Right lobe of liver (tissue), 6 donors: ENCODE measurements around the gene SRCAP. TPM values are rescaled to one million over a fixed set of nuclear protein-coding genes. Genes with fewer than 3 reads are reported as not detected.

Source experiments
- ATAC-seq, 4 donors: fragments of 200-7000 bp; cut with Tn5 transposase; one replicate each; pipeline ENCODE4 v1.9.1; 2020; ENCODE audit warnings: mild to moderate bottlenecking in 4 of 4, moderate library complexity in 4 of 4
- DNase-seq, 3 donors: peaks; one replicate each; pipeline ENCODE4 v3.0.0-alpha.2; 2020
- H3K27ac ChIP-seq, 3 donors: fragments of 200-600 bp; one replicate each; pipeline ENCODE4 v1.8.0; 2022
- H3K27me3 ChIP-seq, 2 donors: fragments of 200-600 bp; one replicate each; pipeline ENCODE4 v1.8.0; 2022
- H3K36me3 ChIP-seq, 4 donors: fragments of 200-600 bp; sonication (generic) in 1 of 4; one replicate each; pipeline versions ENCODE4 v1.5.1 to v1.8.0; 2017 to 2022; ENCODE audit warnings: control low read depth in 1 of 4
- H3K4me1 ChIP-seq, 4 donors: fragments of 200-600 bp; sonication (generic) in 1 of 4; one replicate each; pipeline versions ENCODE4 v1.5.1 to v1.8.0; 2017 to 2022; ENCODE audit warnings: control low read depth in 1 of 4
- H3K4me3 ChIP-seq, 3 donors: fragments of 200-600 bp; one replicate each; pipeline ENCODE4 v1.8.0; 2022
- H3K9me3 ChIP-seq, 4 donors: fragments of 200-600 bp; sonication (generic) in 1 of 4; one replicate each; pipeline versions ENCODE4 v1.5.1 to v1.8.0; 2017 to 2022; ENCODE audit warnings: control low read depth in 1 of 4
- POLR2A ChIP-seq: fragments of 450-650 bp; IDR thresholded peaks from one replicate; pipeline ENCODE4 v1.6.1; 2017; ENCODE audit warnings: antibody characterized with exemption, mild to moderate bottlenecking
- WGBS: methylation state at CpG from one replicate; pipeline ENCODE4 v1.1.6; 2018; ENCODE audit warnings: low coverage, low lambda C conversion rate; ENCODE audit not compliant: insufficient coverage; ENCODE audit errors: missing lambda C conversion rate; 5-methylcytosine and 5-hydroxymethylcytosine counted together
- intact Hi-C, 2 donors: fragments of 100-400 bp; cut with DNase I; formaldehyde crosslinking; loops; one replicate each; pipeline versions ENCODE4 v1.11.2 to v1.14.1; 2022
- total RNA-seq, 6 experiments: library from RNA; depleted of rRNA in 2 of 6; stranded (reverse); fragments of >200 nt in 2 of 6; fragmentation: NEBNext Ultra II Directional in 3 of 6; extraction: Animal tissue kit (Norgen Biotek cat#: 25700) in 3 of 6; gene quantifications; one replicate each; pipeline versions ENCODE4 v1.1.0 to v1.2.4, GENCODE V29; 2016 to 2023
- TF ChIP-seq, protein P1 (sequence below), 4 donors: fragments of 200-600 bp in 3 of 4; fragments of 450-650 bp in 1 of 4; IDR thresholded peaks; one replicate each; pipeline versions ENCODE4 v1.5.1 to v1.8.0; 2016 to 2022; ENCODE audit warnings: antibody characterized with exemption in 4 of 4, mild to moderate bottlenecking in 2 of 4
- donor health status: DM: no; HTN: yes; CAD: no.
- donor health status: DM: no; HTN: no; CAD: no.
- donor health status: DM: no; HTN: no; CAD: no.
- donor health status: DM: no; HTN: yes; CAD: no.
- donor health status: DM: no; HTN: yes; CAD: no.

The SRCAP gene
- total RNA-seq, 6 experiments from 2014 or later, result 12.1 to 31.3 (median 22.6) TPM

DNA sequence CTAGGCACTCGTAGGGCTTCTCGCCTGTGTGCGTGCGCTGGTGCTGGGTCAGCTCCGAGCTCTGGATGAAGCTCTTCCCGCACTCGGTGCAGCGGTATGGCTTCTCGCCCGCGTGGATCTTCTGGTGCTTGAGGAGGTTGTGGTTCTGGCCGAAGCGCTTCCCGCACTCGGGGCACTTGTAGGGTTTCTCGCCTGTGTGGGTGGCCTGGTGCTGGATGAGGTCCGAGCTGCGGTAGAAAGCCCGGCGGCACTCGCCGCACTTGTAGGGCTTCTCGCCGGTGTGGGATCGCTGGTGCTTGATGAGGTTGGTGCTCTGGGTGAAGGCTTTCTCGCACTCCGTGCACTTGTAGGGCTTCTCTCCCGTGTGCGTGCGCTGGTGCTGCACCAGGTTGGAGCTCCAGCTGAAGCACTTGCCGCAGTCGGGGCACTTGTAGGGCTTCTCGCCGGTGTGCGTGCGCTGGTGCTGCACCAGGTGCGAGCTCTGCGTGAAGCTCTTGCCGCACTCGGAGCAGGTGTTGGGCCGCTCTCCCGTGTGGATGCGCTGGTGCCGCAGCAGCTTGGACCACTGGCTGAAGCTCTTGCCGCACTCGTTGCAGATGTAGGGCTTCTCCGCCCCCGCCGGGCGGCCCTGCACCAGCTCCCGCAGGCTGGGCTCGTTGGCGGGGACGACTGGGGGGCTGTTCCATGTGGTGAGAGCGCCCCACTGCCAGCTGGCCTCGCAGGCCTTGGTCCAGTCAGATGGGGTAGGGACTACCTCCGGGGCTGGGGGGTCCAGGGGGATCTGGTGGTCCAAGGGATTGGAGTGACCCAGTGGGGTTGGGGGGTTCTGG is 84.5 kb downstream of the SRCAP start:
- Histone ChIP-seq H3K4me1 (peaks cover 0 to 6% (median 0%) of the 10 kb centered on the region in 4 donors), H3K27me3 (no peaks in the 10 kb centered on the region), H3K36me3 (peaks cover 0 to 16% (median 2%) of the 10 kb centered on the region in 4 donors), H3K27ac (no peak overlapping the region), H3K4me3 (no peak overlapping the region), H3K9me3 (no peaks in the 10 kb centered on the region)
- DNase-seq (no peak), ATAC-seq (no peak)
- no CpG with 5 or more reads among the region's 57 CpGs for WGBS
- no peak for TF ChIP-seq POLR2A
- TF ChIP-seq, protein P1, sequence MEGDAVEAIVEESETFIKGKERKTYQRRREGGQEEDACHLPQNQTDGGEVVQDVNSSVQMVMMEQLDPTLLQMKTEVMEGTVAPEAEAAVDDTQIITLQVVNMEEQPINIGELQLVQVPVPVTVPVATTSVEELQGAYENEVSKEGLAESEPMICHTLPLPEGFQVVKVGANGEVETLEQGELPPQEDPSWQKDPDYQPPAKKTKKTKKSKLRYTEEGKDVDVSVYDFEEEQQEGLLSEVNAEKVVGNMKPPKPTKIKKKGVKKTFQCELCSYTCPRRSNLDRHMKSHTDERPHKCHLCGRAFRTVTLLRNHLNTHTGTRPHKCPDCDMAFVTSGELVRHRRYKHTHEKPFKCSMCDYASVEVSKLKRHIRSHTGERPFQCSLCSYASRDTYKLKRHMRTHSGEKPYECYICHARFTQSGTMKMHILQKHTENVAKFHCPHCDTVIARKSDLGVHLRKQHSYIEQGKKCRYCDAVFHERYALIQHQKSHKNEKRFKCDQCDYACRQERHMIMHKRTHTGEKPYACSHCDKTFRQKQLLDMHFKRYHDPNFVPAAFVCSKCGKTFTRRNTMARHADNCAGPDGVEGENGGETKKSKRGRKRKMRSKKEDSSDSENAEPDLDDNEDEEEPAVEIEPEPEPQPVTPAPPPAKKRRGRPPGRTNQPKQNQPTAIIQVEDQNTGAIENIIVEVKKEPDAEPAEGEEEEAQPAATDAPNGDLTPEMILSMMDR (IDR thresholded peaks at IDR 0.05), result no peak
- intact Hi-C loops, result no loop called here

DNA sequence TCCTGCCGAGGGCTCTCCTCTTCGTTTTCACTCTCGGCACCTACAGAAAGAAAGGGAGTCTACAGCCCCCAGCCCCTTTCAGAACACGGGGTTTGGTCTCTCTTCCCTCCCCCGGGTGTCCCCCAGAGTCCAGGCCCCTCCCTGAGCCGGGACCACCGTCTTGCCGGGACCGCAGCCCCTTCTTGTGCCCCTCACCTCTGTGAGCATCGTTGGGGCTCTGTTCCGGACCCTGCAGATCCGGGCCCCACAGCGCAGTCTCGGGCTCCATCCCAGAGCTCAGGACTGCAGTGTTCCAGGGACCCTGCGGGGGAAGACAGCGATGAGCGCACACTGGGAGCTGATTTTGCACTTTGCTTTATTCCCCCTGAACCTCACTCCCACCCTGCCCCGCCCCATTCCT is 85.2 kb downstream of the SRCAP start:
- no peak for TF ChIP-seq POLR2A
- TF ChIP-seq, protein P1 (IDR thresholded peaks at IDR 0.05), result no peak
- Histone ChIP-seq H3K27me3 (no peaks in the 10 kb centered on the region), H3K4me3 (no peak overlapping the region), H3K36me3 (peaks cover 0 to 16% (median 2%) of the 10 kb centered on the region in 4 donors), H3K4me1 (peaks cover 0 to 6% (median 0%) of the 10 kb centered on the region in 4 donors), H3K9me3 (no peaks in the 10 kb centered on the region), H3K27ac (no peak overlapping the region)
- intact Hi-C loops, result no loop called here
- ATAC-seq, result no peak
- 95% methylated on average over 9 of the region's 18 CpGs for WGBS
- no peak for DNase-seq

DNA sequence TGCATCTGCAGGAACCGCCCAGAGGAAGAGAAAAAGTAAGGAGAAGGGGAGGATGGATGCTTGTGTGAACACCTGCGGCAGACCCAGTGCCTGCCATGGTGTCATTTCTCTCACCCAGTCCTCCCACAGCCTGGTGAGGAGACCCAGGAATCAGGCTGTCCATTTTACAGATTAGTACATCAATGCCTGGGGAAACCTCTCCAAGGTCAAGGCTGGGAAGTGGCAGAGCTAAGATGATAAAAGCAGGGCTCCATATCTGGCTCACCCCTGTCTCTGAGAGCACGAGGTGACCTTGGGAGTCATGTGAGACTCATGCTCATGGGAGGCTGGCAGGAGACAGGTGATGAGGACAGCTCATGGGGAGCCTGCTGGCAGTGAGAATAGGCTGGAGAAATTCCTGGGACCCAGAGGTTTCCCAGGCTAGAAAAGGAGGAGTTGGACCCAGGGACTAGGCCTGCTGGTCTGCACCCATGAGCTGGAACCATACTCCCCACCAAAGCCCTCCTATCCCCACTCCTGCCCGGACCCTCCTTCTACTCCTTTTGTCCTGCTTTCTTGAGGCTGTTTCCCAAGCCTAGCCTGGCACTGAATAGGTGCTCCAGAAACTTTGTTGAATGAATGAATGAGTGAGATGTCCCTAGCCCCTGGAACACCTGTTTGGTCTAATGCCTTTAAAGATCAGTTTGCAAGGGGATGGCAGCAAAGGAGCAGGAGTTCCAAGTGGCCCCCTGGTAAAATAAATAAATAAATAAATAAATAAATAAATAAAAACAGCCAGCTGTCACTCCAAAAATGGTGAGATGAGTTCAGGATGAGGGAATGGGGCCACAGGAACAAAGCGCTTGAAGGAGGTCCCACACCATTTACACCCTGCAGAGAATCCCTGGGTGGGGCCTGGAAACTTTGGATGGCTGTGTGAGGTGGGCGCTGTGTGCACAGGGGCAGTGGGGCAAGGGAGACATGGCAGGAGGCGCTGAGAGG is 86.4 kb downstream of the SRCAP start:
- intact Hi-C loops, result no loop called here
- Histone ChIP-seq H3K9me3 (no peaks in the 10 kb centered on the region), H3K36me3 (peaks cover 0 to 16% (median 2%) of the 10 kb centered on the region in 4 donors), H3K4me1 (peaks cover 0 to 6% (median 0%) of the 10 kb centered on the region in 4 donors), H3K27me3 (no peaks in the 10 kb centered on the region), H3K4me3 (no peak overlapping the region), H3K27ac (no peak overlapping the region)
- no peak for DNase-seq
- WGBS, result 86% methylated on average over 5 of the region's 7 CpGs
- ATAC-seq, result no peak
- TF ChIP-seq POLR2A, result no peak
- TF ChIP-seq, protein P1 (IDR thresholded peaks at IDR 0.05), result no peak

DNA sequence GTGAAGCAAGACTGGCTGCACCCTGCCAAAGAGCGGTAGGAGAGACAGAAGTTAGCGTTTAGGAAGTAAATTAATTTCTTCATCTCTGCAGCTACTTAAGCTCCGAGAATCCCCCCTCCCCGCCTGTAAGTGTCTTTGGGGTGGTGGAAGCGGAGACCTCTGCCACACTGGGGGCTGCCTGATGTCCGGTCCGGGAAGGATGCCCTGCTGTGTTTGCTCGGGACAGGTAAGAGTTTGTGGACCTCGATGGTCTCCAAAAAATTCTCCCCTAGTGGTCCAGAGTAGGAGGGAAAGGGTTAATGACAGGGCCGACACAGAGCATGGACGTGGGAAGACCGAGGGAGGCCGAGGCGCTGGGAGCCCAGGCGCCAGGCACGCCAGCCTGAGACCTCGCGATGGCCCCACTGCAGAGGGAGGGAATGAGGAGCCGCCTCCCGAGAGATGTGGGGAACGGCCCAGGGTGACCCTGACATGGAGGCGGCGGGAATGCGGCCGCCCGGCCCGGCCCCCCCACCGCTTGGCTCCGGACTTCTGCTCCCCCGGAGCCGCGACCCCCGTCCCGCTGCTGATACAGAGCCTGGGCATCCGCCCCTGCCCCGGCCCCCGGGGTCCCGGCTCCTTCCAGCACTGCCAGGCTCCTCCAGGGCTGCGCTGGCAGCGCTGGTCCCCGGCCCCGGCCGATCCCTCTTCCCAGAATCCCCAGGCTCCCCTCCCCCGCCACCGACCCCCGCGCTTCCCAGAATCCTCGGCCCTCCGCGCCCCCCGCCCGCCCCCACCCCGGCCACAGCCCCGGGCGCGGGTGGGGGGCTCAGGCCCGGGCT is 87.4 kb downstream of the SRCAP start:
- DNase-seq (peak in 1 of 3 donors; percentile 43), ATAC-seq (peak; percentile 63 to 75 (median 68))
- peaks cover 0 to 6% (median 0%) of the 10 kb centered on the region in 4 donors for H3K4me1 ChIP-seq
- intact Hi-C loops, result no loop called here
- no peaks in the 10 kb centered on the region for H3K27me3 ChIP-seq
- H3K36me3 ChIP-seq, result peaks cover 0 to 16% (median 2%) of the 10 kb centered on the region in 4 donors
- WGBS, result 19% methylated on average over 13 of the region's 57 CpGs
- H3K4me3 ChIP-seq, result peak overlapping the region; percentile 77 to 98 (median 91)
- H3K9me3 ChIP-seq, result no peaks in the 10 kb centered on the region
- TF ChIP-seq, protein P1 (IDR thresholded peaks at IDR 0.05), result no peak
- no peak for TF ChIP-seq POLR2A
- peak overlapping the region; percentile 66 to 76 (median 73) for H3K27ac ChIP-seq
